Fibroblast of the conjunctiva (primary cell): Measurements from ENCODE around the gene WFS1.

Source experiments
- DNase-seq: peaks from one replicate; pipeline ENCODE4 v3.0.0-alpha.2; 2010; ENCODE audit warnings: low read depth

Gene WFS1

DNA sequence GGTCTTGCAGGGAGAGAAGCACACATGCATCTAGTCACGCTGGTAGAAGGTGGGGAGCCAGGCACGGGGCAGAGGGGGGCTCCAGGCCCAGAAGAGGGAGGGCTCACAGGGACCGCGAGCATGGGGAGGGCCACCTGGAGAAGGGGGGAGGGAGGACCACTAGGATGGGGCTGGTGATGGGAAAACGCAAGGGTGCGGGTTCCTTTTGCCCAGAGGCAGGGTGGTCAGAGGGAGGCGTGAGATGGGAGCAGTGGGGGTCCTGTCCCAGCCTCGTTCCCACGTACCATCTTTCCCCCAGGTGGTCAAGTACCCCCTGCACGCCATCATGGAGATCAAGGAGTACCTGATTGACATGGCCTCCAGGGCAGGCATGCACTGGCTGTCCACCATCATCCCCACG is 30.7 kb downstream of the WFS1 start:
- DNase-seq = no peak

DNA sequence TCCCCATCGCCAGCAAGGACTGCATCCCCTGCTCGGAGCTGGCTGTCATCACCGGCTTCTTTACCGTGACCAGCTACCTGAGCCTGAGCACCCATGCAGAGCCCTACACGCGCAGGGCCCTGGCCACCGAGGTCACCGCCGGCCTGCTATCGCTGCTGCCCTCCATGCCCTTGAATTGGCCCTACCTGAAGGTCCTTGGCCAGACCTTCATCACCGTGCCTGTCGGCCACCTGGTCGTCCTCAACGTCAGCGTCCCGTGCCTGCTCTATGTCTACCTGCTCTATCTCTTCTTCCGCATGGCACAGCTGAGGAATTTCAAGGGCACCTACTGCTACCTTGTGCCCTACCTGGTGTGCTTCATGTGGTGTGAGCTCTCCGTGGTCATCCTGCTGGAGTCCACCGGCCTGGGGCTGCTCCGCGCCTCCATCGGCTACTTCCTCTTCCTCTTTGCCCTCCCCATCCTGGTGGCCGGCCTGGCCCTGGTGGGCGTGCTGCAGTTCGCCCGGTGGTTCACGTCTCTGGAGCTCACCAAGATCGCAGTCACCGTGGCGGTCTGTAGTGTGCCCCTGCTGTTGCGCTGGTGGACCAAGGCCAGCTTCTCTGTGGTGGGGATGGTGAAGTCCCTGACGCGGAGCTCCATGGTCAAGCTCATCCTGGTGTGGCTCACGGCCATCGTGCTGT is 31.5 kb downstream of the WFS1 start:
- DNase-seq = no peak

DNA sequence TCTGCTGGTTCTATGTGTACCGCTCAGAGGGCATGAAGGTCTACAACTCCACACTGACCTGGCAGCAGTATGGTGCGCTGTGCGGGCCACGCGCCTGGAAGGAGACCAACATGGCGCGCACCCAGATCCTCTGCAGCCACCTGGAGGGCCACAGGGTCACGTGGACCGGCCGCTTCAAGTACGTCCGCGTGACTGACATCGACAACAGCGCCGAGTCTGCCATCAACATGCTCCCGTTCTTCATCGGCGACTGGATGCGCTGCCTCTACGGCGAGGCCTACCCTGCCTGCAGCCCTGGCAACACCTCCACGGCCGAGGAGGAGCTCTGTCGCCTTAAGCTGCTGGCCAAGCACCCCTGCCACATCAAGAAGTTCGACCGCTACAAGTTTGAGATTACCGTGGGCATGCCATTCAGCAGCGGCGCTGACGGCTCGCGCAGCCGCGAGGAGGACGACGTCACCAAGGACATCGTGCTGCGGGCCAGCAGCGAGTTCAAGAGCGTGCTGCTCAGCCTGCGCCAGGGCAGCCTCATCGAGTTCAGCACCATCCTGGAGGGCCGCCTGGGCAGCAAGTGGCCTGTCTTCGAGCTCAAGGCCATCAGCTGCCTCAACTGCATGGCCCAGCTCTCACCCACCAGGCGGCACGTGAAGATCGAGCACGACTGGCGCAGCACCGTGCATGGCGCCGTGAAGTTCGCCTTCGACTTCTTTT is 32.2 kb downstream of the WFS1 start:
- DNase-seq = no peak

DNA sequence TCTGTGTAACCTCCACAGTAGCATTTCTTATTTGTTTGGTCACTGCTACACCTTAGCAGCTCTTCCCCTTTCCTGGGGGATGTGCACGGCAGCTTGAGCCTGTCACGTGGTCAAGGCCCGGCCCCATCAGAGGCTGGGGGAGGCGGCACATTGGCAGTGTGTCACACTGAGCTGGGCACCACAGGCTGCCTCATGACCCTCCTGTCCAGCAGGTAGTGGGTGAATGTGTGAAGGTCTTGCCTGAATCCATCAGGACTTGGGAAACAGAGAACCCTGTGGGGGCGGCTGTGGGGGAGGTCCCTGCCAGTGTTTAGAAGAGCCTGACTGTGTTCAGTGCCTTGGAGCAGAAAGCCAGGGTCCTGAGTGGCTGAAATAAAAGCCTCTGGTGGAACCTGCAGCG is 33.2 kb downstream of the WFS1 start:
- DNase-seq = no peak

DNA sequence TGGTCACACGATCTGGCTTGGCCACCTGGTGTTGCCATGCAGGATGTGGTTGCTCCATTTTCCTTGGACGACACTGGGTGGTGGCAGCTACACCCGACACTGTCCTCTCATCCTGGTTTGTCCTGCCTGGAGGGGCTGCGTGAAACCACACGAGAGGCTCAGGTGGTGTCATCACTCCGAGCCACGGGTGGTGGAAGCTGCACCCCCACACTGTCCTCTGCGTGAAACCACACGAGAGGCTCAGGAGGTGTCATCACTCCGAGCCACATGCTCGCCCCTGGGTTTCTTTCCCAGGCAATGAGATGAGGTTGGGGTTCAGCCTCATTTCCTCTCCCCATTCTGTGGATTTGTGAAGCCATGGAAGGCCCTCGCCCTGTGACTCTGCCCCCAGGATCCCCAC is 34.3 kb downstream of the WFS1 start:
- no peak for DNase-seq

DNA sequence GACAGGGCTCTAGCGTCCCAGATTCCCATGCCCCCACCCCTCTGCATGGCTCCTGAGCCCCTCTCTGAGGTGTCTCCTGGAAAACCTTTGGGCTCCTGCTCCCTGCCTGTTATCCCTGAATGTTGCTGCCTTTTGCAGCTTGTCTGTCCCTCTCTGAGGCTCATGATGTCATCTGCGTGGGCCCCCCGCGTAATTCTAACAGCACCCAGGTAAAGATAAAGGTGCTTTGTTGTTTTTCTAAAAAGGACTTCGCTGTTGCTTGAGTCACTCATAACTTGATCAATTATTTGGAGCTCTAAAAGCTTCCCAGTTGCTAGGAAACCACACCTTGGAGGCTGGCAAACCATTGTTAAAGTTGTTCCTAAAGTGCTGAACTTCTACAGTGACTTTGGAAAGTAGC is 36.6 kb downstream of the WFS1 start:
- no peak for DNase-seq

DNA sequence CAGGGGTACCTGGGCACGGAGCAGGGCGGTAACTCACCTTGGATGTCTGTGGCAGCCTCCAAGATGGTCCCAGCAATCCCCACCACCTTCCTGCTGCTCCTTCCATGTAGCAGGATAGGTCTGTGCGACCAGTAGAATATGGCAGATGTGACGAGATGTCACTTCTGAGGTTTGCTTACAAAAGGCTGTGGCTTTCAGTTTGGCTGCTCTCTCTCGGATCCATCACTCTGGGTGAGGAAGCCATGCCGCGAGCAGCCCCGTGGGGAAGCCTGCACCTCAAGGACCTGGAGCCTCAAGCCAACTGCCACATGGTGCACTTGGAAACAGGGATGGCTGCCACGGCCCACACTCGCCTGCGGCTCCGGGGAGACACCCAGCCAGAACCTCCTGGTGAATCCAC is 37.6 kb downstream of the WFS1 start:
- DNase-seq = no peak

DNA sequence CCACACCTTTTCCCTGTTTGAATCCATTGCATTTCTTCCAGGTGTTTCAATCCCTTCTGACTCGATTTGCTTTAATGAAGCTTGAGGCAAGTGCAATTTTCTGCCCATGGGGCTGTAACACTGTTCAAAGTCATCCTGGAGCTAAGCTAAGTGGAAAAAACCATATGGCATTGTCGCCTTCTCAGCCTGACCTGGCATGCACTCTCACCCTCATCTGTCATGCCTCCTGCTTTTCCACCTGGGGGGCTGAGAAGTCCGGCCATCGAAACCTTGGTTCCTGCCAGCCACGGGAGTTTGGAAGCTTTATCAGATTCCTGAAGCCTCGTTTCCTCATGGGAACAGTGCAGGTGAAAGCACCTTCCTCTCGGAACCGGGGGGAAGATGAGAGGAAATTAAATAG is 38.2 kb downstream of the WFS1 start:
- no peak for DNase-seq

DNA sequence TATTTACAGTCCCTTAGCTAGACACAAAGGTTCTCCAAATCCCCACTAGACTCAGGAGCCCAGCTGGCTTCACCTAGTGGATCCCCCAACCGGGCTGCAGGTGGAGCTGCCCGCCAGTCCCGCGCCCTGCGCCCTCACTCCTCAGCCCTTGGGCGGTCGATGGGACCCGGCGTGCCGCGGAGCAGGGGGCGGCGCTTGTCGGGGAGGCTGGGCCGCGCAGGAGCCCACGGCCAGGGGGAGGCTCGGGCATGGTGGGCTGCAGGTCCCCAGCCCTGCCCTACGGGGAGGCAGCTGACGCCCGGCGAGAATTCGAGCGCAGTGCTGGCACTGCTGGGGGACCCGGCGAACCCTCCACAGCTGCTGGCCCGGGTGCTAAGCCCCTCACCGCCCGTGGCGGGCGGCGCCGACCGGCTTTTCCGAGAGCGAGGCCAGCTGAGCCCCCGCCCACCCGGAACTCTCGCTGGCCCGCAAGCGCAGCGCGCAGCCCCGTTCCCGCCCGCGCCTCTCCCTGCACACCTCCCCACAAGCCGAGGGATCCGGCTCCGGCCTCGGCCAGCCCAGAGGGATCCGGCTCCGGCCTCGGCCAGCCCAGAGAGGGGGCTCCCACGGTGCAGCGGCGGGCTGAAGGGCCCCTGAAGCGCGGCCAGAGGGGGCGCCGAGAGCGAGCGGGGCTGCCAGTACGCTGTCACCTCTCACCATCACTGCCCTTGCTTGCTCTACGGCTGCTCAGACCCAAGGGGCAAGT is 39.4 kb downstream of the WFS1 start:
- DNase-seq = no peak

DNA sequence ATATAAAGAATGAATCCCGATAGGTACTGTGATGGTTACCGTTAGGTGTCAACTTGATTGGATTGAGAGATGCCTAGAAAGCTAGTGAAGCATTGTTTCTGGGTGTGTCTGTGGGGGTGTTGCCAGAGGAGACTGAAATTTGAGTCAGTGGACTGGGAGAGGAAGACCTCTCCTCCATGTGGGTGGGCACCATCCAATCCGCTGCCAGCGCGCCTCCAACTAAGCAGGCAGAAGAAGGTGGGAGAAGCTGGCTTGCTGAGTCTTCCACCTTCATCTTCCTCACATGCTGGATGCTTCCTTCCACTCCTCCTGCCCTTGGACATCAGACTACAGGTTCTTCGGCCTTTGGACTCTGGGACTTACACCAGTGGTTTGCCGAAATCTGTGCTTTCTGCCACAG is 40.1 kb downstream of the WFS1 start:
- DNase-seq = no peak

DNA sequence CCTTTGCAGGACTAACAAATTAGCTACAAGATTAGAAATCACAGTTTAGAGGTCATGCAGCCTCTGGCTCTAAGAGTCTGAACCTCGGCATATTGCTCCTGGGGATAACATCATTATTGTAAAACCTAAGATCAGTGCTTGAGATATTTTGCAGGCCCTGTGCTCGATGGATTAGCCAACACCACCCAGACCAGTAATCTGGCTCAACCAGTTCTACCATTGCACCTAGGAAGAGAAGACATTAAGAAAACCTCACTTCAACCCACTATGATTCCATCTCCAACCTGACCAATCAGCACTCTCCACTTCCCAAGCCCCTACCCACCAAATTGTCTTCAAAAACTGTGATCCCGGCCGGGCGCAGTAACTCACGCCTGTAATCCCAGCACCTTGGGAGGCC is 43.6 kb downstream of the WFS1 start:
- no peak for DNase-seq

DNA sequence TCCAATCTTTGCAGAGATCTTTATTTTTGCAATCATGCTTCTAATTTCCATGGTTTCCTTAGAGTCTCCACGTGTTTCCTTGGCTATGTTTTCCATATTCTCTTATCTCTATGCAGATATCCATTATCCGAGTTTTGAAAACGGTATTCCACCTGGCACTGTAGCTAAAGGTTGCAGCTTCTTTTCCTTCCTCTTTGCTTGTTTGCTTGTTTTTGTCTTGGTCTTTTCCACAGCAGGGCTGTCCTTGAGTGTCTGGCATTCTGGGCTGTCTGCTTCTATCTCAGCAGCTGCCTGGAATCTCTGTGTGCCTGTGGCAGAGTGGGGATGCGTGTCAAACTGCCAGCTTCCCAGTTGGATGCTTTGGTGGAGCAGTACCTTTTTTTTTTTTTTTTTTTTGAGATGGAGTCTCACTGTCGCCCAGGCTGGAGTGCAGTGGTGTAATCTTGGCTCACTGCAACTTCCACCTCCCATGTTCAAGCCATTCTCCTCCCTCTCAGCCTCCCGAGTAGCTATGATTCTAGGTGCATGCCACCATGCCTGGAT is 46.9 kb downstream of the WFS1 start:
- no peak for DNase-seq

DNA sequence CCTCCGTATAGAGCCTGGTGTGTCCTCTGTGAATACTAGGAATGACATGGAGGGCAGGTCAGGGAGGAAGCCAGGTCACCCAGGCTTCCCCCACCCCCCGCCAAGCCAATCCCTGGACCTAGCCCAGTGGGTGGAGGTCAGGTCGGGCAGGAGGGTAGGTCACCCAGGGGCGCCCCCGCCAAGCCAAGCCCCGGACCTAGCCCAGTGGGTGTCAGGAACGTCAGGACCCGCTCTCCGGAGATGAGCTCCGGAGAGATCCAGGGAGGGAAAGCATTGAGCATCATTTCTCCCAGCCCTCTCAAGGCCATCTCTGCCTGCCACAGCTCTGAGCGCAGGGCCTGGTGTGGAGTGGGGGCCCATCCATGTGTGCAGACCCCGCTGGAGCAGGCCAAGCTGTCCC is 48.6 kb downstream of the WFS1 start:
- no peak for DNase-seq

DNA sequence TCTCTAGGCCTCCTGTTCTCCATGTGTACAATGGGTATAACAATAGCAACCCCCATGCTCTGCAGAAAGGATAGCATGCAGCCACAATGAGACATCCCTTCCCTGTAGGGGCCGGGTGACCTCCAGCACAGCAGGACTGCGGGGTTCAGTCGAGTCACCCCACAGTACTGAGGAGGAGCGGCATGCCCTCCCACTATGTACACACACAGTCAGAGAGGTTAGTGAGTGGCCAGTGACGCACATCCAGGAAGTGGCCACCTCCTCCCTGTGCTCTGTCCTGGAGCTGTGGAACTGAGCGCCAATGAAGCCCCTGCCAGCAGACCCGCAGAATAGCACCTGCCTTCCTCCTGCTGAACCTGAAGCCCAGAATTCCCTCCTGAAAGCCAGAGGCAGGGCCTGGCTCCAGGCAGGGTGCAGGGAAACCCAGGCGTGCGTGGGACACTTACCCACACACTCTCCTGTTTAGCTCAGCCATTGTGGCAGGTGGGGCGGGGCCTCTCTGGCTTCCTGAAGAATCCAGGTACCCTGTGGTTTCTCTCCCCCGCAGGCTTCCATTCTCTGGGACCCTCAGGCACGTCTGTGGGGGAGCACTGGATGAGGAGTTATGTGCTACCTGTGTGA is 50.0 kb downstream of the WFS1 start:
- DNase-seq = no peak

DNA sequence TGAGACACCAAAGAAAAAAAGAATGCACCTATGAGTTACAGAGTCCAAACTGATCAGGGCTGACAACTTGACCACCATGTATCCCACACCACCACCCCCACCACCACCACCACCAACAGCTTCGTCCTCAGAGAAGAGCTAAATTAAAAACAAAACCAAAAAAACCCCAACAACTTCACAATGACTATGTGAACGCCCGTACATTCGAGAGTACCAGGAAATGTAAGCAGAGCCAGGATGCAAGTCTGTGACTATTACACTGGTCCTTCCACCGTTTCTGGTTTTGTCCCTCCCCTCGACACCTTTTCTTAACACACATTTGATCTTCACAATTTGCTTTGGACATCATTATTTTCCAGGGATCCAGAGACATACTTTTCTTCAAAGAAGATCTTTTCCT is 51.0 kb downstream of the WFS1 start:
- DNase-seq = no peak

DNA sequence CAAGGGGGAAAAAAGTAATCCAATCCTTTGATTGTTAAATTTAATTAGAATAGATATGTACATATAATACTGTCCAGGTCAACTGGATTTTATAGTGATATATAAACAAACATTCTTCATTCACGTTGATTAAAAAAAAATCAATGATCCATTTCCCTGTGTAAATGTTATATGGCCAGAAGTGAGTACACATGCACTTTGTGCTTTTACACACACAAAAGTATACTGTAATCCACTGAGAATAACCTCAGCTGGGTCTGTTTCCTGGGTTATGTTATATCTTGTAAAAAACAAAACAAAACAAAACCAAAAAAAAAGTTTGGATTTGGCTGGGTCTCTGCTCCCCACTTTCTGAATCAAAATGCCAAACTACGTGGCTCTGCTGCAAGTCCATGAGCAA is 51.7 kb downstream of the WFS1 start:
- DNase-seq = no peak

DNA sequence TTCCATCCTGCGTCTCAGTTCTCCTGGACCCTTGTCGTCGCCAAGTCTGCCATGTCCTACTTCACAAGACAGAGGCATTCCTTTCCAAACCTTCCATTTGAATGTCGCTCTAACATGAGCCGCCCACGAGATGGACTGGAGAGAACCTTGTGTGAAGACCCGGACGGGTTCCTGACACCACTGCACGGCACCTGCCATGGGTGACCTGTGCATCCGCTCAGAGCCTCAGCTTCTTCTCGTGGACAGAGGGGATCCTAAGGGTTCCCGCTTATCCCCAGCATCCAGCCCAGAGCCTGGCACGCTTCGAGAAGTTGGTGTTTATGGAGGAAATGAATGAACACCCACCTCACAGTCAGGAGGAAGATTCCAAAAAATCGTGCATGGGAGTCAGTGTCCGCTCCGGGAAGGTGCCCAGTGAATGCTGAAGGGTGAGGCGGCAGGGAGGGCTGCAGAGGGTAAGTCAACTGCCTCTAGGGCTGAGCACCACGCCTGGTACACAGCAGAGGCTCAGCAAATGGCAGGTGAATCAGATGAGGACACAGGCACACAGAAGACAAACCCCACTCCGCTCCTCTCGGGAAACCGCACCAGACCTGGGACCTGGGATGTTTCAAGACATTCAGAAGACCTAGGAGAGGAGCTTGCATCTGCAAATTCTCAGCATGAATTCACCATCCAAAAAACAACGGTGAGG is 52.6 kb downstream of the WFS1 start:
- no peak for DNase-seq

DNA sequence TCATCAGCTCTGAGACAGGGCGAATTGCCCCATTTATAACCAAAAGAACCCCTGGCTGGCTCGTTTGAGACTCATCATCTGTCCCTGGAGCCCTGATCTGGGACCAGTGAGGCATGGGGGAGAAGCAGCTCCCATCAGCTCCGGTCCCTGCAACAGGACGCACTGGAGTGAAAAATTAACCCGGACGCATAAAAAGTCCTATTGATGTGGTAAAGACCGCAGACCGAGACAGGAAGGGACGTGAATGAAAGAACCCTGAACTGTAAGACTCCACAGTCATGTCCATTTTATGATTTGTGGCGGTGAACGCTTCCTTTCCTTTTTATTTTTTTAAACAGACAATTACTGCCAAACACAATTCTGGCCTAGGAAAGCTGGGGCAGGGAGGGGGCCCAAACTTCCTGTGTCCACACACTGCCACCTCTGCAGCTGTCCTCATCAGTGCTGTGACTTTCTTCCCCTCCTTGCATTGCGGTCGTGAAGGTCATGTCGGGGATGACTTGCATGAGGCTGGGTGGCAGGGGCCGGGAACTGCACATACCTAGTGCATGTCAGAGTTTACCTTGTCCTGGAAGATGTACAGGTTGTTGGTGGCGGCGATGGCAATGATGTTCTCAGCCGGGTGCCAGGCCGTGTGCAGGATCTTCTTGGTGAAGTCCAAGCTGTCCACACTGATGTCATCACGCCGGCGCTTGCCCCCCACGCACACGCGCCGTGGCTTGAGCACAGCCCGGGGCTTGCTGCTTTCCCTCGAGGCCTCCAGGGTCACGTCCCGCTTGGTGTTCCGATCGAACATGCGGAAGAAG is 53.3 kb downstream of the WFS1 start:
- no peak for DNase-seq

DNA sequence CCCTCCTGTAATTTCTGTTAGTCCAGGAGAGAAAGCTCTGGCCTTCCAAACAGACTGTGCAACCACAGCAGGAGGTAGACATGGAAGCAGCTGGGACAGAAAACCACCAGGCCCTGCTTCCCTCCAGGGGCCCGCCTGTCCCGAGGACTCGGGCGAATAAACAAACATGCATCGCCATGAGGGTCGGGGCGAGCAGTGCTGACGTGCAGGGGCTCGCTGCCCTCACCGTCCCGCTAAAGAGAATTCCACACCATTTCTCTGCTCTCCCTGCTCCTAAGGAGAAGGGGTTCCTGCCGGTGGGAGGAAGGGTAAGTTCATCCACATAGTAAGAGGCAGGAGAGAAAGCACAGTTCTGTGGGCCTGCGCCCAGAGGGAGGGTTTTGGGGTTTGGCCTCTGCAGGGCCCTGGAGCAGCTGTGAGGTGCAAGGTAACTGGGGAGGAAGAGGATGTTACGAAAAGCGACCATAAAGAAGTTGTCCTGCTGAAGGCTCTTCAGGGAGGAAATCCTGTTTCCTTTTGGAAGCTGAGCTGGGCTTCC is 54.9 kb downstream of the WFS1 start:
- no peak for DNase-seq

DNA sequence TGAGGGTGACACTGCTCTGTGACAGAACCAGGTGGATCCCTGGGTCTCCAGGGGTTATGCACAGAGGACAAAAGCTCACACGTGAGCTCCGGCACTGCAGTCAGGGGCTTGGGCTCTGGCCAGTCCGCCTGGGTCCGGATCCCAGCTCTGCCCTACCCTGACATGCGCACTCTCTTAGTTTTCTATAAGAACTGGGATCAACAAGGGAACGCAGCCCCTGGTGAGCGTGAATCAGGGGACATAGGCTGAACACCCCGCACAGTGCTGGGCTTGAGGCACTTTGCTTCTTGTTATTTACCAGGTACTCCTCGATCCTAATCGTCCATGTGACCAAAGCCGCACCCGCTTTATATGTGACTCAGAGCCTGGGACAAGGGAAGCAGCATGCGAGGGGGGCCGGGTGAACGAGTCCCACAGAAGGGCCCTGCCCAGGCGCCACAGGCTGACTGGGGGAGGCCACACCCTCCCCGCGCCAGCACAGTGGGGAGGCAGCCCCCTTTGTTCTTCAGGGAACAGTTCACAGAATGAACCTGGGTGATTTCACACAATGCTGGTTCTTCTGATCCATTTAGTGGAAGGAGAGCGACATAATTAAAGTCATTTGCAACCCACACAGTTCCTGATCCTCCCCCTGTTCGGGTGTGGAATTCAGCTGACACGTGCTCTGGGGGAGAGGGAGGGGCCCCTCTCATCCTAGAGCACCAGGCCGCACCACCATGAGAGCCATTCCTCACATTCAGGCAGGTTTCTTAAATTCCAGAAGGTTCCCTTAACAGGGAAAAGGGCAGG is 55.5 kb downstream of the WFS1 start:
- no peak for DNase-seq
